NT2/D1 (cell line): Measurements from ENCODE around the gene MYDGF.

Source experiments
- SUZ12 ChIP-seq: IDR thresholded peaks from 2 replicates; pipeline ENCODE4 v1.6.1; 2011; ENCODE audit not compliant: insufficient read length, insufficient read depth; ENCODE audit errors: extremely low read depth
- ZNF274 ChIP-seq: IDR thresholded peaks from 2 replicates; pipeline ENCODE4 v1.6.1; 2011; ENCODE audit warnings: mild to moderate bottlenecking, low read depth, low read length

GRCh38 chr19:4699826-4700692 is 29.9 kb upstream of the MYDGF start:
- TF ChIP-seq ZNF274 (no peak), SUZ12 (no peak)
